Measurements from ENCODE around the gene TNFRSF25.

TNFRSF25 gene

GRCh38 chr1:6487804-6488484 is 22.0 kb upstream of the TNFRSF25 start:
- DNase-seq (ENCODE audit: low read depth in 2 of 2) = no peak

DNA sequence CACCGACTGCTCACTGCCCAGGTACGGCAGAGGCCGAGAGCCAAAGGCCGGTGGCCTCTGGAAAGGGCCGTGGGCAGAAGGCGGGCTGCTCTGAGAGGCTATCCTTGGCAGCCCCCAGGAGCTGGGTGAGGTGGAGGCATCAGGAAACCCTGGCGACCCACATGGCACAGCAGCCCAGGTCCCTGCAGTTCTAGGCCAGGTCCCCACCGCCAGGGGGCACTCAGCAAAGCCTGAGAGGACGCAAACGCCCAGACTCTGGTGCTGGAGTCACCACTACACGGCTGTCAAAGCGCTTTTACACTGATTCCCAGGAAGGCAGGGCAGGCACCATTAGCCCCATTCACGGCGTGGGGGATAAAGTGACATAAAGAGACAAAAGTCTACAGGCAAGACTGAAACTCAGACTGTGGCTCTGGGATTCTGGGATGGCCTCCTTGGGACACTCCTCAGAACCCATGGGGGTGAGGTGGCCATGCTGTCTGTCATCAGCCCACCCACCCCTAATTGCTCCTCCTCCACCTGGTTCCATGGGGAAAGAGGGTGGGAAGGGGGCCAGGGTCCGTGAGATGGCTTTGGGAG is 20.5 kb upstream of the TNFRSF25 start:
- DNase-seq (ENCODE audit: low read depth in 2 of 2) = peak; percentile 83 to 92

- DNase-seq (ENCODE audit: low read depth in 2 of 2) = no peak
Measured at GRCh38 chr1:6485168-6486101, 19.5 kb upstream of the TNFRSF25 start.

- no peak for DNase-seq (ENCODE audit: low read depth in 2 of 2)
Measured at GRCh38 chr1:6484826-6485167, 18.8 kb upstream of the TNFRSF25 start.

GRCh38 chr1:6483761-6484117 is 17.8 kb upstream of the TNFRSF25 start:
- DNase-seq (ENCODE audit: low read depth in 2 of 2) = no peak

DNA sequence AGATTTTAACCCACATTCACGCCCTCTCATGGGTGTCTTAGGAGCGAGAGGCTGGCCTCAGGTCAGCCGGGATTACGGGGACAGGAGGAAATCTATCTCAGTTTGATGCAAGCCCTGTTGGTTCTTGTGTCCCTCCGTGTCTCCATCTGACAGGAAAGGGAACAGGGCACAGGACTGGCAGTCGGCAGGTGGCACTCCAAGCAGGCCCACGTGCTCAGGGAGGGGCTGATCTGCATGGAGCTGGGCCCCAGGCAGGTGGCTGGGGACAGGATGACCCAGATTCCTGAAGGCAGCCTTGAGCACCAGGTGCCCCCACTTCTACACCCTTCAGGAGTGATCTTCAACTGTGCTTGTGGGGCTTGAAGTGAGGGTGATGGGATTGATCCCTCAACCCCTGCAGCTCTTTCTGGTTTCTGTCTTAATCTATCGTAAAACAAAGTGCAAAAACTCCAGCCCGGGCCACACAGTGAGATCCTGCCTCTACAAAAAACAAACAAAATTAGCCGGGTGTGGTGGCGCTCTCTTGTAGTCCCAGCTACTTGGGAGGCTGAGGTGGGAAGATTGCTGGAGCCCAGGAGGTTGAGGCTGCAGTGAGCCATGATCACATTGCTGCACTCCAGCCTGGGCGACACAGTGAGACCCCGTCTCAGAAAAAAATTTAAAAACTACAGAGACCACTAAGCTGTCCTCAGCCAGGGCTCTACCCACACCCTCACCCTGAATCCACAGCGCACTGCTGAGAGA is 17.2 kb upstream of the TNFRSF25 start:
- no peak for DNase-seq (ENCODE audit: low read depth in 2 of 2)

DNA sequence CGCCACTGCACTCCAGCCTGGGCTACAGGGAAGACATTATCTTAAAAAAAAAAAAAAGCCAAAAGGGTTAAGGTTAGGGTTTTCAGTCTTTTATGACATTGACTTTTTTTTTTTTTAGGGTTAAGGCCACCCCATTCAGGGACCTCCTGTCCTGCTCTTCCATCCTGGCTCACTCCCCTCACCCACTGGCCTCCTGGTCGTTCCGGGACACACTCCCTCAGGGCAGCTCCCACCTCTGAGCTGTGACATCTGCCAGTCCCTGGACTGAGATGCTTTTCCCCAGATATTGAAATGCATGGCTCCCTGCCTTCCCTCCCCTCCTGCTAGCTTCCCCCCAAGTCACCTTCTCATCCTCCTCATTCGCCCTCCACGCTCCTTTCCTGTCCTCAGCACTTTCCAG is 15.8 kb upstream of the TNFRSF25 start:
- no peak for DNase-seq (ENCODE audit: low read depth in 2 of 2)

DNA sequence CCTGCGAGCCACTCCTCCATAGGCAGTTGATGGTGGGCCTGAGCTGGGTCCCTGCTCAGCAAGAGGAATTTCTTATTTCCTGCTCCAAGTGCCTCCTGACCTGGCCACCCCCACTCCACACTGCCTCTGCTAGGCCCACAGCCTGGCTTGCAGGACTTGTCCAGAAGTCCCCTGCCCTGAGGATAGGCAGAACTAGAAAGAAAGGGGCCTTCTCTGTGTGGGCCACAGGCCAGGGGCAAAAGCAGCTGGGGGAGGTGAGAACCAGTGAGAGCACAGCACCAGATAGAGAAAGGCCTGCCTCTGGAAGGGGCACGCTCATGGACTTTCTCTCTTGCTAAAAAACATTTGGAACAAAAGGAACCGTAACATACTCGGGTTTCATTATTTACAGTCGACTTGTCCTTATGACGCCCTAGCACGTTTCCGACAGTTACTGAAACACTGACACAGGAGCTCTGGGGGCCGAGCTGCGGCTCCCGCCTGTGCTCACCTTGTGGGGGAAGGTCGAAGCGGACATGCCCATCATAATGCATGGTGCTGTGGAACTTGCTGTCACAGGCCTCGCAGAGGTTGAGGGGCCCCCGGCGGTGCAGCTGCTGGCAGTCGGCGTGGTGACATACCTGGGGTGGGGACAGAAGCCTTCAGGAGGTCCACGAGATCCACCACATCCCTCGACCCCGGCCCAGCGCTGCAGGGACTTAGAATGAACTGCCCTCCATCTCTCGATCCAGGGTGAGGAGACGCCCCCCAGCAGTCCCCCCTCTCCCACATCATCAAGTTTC is 11.3 kb upstream of the TNFRSF25 start:
- DNase-seq (ENCODE audit: low read depth in 2 of 2) = no peak

DNA sequence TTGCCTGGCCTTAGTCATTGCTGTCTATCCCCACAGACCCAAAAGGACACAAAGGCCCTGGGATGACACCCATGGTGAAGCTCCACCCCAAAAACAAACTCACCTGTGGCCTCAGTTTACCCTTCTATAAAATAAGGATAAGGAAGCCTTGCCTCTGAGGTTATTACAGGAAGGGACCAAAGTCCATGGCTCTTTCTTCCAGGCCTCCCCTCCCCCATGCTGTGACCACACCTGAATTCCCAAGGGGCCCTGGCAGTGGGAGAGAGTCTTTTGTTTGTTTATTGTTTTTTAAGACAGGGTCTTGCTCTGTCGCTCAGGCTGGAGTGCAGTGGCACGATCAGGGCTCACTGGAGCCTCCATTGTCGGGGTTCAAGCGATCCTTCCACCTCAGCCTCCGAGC is 10.5 kb upstream of the TNFRSF25 start:
- DNase-seq (ENCODE audit: low read depth in 2 of 2) = no peak

GRCh38 chr1:6475381-6476133 is 9.6 kb upstream of the TNFRSF25 start:
- DNase-seq (ENCODE audit: low read depth in 2 of 2) = peak; percentile 61 to 72

GRCh38 chr1:6474815-6475282 is 8.9 kb upstream of the TNFRSF25 start:
- no peak for DNase-seq (ENCODE audit: low read depth in 2 of 2)

DNA sequence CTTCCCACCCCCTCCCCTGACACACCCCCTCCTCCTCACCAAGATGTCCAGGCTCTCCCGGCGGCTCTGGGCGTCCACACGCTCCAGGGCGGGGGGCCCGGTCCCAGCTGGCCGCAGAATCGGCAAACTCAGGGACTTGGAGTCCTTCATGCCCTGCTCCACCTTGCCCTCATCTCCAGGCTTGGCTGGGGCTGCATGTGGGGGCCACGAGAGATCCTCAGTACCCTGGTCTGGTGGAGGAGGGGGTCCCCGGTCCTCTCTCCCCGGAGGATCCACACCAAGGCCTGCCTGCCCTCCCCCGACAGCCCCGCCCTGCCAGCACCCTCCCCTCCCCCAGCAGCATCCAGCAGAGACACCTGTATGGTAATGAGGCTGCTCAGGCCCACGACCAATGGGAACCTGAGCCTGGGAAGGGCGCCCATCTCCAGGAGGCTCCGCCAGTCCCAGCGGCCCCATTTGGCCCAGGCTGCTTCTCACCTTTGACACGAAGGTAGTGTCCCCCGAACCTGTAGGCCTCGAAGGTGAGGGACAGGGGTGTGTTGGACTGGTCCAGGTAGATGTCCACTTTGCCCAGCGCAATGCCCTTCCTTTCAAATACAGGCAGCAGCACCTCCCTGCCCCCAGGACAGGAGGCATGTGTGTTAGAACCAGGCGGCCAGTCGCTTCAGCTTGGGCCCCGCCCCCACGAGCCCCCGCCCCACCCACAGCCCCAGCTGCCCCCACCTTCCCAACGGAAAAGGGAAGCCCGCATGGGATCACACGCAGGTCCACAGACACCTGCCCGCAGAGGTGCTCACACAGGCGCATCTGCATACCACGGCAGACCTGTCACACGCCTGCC is 8.2 kb upstream of the TNFRSF25 start:
- no peak for DNase-seq (ENCODE audit: low read depth in 2 of 2)

GRCh38 chr1:6473156-6473555 is 7.2 kb upstream of the TNFRSF25 start:
- DNase-seq (ENCODE audit: low read depth in 2 of 2) = no peak

DNA sequence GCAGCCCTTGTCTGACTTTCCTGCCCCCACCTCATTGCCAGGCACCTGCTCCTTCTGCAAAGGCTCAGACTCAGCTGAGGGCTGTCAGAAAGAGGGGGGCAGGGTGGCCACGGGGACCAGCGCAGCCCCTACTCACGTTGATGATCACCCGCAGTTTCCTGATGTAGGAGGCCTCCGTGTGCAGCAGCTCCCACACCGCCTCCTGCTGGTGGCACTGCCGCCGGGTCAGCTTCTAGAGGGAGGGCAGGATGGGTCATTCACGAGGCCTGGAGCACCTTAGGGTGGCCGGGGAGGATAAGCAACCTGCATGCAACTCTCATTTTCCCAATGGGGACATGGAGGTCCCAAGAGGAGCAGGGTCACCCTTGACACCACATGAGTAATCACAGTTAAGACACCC is 6.4 kb upstream of the TNFRSF25 start:
- DNase-seq (ENCODE audit: low read depth in 2 of 2) = no peak

DNA sequence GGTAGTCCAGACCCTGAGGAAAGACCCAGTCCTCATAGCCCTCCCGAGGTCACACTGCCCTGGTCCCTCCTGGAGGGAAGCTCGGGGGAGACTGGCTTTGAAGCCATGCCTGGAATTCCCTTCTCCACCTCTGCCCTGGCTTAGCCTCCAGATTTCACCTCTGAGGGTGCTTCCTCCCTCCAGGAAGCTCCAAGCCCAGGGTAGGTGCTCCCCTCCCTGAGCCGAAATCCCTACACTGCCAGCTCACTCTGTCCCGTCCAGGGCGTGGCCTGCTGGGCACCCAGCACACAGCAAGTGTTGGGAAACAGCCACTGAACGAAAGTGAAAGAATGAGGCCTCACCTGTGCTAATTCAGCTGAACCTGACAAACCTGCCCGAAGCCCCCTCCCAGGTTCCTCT is 6.0 kb upstream of the TNFRSF25 start:
- DNase-seq (ENCODE audit: low read depth in 2 of 2) = no peak

DNA sequence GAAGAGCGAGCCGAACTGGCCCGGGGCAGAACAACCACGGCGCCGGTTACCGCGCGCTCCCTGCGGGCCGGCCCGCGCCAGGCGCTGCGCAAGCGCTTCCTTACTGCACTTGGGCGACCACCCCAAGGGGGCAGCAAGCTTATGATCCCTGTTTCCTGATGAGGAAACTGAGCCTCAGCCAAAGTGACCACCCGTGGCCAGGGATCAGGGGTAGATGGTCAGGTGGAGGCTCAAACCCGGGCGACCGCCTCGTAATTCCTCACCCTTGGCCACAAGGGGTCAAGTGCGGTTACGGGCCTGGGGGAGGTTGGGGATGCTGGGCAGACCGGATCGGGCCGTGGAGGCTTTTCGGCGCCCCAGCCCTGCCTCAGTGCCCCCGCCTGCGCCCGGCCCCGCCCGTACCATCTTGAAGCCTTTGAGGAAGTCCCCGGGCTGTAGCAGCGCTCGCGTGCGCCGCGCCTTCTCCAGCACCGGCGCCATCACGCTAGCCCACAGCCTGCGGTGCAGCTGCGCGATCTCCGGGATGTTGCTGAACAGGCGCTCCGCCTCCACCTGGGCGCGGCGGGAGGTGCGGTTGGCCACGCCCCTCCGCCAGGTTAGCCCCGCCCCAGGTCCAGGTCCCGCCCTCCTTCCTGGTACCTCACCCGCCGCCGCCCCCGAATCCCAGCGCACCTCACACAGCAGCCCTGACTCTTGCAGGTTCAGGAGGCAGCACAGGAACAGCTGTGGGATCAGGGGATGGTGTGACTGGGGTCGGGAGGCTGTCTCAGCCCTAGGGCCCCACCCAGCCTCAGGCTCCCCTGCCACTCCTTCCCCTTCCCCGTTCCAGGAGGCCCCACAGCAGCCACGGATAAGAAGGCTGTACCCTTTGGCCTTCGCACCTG is 5.4 kb upstream of the TNFRSF25 start:
- DNase-seq (ENCODE audit: low read depth in 2 of 2) = no peak

- no peak for DNase-seq (ENCODE audit: low read depth in 2 of 2)
Measured at GRCh38 chr1:6470132-6471085, 4.4 kb upstream of the TNFRSF25 start.
